EH (cell line): ENCODE results near the gene FRA10AC1.
"Not testable (repeated sequence)": the region's sequence is repeated elsewhere in the genome, so short reads cannot be mapped to it uniquely, and the experiment has no call there.

Experiments used
- DNase-seq: peaks from one replicate; pipeline ENCODE4 v3.0.0-alpha.2; 2015; ENCODE audit warnings: low read depth

FRA10AC1 gene

DNA sequence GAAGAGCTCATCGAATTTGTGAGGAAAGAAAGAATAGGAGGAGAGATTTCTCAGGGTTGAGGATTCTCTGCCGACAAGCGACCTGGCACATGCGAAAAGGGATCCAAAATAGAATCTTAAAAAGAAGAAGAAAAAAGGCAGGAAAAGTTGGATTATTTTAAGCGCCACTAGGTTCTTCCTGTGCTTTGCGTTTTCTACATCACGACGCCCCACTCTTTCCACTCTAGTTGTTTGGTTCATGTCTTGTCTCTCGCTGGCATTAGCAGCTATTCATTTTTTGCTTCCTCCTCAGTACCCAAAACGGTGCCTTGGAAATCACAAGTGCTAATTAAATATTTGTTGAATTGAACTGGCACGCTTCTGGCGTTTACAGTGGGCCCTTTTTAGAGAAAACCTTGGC is 674 bp upstream of the FRA10AC1 start:
- no peak for DNase-seq

DNA sequence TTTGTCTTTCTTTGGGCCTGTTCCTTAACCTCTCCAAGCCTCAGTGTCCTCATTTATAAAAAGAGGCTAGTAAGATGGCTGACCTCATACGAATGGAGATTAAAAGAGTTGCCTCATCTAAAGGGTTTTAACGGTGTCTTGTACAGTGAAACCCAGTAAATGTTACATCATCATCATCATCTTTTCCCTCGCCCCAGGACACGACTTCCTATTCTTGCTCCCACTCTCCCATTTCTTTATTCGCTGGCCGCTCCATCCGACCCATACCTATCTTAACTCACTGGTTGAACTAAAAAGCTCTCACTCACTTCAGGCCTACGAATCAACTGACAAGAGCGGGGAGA is 554 bp downstream of the FRA10AC1 start:
- peak; percentile 63 for DNase-seq

DNA sequence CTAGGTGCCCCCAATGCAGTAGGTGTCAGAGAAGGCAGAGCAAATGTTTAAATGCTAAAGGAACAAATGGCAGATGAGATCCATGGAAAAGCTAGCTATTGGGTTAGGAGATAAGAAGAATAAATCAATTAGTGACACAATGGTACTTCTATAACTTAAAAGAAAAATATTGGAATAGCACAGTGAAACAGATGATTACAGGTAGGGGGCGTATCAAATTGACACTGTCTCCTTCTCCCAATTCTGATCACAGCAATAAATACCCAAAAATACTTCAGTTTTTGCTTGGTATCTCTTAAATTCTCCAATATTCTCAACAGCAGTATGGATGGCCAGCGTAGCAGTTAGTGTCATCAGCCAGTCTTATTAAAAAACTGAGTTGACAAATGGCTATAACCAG is 5.2 kb downstream of the FRA10AC1 start:
- no peak for DNase-seq

DNA sequence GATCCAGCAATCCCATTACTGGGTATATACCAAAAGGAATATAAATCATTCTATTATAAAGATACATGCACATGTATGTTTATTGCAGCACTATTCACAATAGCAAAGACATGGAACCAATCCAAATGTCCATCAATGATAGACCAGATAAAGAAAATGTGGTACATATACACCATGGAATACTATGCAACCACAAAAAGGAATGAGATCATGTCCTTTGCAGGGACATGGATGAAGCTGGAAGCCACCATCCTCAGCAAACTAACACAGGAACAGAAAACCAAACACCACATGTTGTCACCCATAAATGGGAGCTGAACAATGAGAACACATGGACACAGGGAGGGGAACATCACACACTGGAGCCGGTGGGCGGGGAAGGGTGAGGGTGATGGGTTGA is 5.8 kb downstream of the FRA10AC1 start:
- not testable (repeated sequence) for DNase-seq

DNA sequence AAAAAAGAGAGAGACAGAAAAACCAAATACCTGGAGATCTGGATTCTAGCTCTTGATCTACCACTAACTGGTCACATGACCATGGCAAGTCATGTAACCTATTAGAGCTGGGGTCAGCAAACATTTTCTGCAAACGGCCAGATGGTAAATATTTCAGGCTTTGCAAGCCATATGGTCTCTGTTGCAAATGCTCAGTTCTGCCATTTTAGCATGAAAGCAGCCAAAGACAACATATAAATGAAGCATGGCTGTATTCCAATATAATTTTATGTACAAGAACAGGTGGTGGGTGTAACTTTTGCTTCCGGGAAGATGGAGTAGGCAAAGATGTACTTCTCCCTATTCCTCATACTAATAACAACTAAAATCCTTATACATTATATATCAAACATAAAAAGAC is 6.7 kb downstream of the FRA10AC1 start:
- DNase-seq, result no peak

DNA sequence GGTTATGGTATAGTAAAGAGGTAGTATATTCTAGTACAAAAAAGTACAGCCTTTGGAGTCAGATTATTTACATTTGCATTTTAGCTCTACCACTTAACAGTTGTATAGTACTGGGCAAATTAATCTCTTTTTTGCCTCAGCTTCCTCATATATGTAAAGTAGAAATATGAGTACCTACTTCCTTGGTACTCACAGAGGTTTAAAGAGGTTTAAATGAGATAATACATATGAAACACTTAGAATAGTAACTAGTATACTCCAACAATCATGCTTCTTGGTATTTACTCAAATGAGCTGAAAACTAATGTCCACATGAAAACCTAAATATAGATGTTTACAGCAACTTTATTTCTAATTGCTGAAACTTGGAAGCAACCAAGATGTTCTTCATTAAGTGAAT is 14.7 kb downstream of the FRA10AC1 start:
- no peak for DNase-seq

DNA sequence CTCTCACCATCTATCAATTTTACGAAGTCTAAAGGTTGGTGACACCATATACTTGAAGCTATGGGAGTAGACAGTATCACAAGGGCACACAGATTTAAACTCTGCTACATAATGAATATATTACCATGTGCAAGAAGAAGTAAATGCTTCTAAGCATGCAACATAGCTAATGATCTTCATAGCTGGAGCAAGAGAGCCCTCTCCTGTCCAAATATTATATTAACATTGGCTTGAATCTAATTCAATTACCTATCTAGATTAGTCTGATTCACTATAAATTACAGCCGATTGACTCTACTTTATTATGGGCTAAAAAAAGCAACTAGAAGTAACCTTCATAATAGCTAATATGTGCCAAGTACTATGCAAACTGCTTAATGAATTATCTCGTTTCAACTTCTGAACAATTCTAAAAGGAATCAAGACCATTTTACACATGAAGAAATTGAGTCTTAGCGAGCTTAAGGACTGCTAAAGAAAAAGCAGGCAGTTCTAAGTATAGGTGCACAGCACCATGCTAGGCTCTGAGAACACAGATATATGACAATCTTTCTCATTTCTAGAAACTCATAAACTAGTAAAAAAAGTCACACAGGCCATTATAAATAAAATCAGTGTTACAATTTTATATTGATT is 21.9 kb downstream of the FRA10AC1 start:
- DNase-seq, result peak; percentile 56

DNA sequence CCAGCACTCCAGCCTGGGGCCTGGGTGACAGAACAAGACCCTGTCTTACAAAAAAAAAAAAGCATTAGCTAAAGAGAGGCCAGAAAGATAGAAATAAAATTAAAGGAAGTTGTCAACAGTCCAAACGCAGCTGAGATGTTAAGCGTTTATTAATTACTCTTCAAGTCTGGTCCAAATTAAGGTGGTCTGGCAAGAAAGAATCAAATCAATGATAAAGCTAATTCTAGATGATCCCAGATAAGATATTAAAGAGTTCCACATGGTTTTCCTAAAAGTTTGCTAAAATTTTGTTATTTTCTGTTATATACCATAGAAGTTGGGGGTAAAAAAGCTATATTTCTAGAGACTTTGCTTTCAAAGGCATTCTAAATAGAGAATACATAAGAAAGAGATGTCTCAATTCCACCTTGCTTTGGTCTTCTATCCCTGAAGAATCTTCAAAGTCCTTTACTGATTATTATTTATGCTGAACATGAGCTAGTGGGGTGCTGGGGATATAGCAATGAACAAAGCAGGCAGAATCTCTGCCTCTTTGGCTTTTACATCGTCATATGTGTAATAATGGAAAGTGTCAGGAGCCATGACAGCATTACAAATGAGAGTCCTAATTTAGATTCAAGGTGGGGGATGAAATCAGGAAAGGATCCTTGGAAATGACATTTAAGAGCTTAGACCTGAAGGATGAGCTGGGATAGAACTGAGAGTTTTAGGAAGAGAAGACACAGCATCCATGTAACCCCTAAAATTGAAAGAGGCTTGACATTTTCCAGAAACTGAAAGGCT is 23.4 kb downstream of the FRA10AC1 start:
- DNase-seq, result no peak

DNA sequence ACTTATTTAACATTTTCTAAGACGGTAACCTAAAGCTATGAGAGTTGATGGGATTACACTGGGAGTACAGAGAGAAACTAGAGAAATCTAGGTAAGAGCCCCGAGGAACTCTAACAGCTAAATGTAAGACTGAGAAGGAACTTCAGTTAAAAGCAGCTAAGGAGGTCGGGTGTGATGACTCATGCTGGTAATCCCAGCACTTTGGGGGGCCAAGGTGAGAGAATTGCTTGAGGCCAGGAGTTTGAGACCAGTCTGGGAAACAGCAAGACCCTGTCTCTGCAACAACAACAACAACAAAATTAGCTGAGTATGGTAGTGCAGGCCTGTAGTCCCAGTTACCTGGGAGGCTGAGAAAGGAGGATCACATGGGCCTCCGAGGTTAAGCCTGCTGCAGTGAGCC is 24.0 kb downstream of the FRA10AC1 start:
- no peak for DNase-seq

DNA sequence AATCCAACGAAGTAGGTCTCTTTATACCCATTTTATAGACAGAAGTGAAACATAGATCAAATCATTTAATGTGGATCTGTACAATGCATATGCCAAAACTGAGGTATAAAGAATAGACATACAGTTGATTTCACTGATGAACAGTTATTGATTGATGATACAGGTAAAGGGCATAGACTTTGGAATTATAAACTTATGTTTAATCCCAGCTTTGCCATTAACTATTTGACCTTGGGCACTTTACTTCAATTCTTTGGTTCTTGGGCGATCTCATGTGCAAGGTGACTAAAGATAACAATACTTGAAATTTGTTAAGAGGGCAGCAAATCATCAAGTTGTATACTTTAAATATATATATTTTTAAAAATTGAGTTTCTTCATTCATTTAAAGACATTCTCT is 28.6 kb downstream of the FRA10AC1 start:
- DNase-seq, result no peak

DNA sequence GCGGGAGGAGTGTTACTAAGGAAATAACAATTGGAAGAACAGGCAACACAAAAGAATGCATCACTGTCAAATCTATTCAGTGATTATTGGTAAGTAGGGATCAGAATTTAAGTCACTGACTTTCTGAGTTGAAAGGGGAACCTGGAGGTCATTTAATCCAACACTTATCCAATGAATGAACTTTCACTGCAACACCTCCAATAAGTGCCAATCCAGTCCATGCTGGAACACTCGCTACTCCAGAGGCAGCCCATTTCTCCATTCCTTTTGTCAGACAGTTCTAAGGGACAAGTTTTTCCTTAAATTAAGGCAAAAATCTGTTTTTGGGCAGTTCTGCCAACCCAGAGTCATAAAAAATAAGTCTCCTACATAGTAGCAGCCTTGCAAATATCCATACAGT is 29.5 kb downstream of the FRA10AC1 start:
- DNase-seq, result no peak

DNA sequence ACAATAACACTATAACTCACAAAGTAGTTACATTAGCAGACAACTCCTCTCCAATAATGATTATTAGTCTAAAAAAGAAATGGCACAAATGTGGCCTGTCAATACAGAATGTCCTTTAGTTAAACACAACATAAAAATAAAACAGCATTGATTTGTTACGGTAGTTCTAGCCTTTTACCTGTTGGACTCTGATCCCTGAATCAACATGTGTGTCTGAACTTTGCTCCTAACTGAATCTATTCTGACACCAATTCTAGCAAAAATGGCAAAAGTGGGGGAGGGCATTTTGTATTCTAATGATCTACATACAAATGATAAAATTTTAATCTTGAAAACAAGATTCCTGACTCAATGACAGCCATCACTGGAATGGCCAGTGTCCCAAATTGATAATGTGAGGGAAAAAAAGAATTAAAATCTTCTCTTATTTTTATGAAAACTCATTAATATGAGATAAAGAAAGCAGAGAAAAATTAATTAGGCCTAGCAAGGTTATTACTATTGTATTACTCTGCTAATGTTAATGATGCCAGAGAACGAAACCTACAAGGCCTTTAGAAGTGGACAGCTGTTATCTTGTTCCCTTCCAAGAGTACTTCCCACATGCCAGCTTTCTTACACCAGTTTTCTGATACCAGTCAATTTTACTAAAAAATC is 30.2 kb downstream of the FRA10AC1 start:
- no peak for DNase-seq

DNA sequence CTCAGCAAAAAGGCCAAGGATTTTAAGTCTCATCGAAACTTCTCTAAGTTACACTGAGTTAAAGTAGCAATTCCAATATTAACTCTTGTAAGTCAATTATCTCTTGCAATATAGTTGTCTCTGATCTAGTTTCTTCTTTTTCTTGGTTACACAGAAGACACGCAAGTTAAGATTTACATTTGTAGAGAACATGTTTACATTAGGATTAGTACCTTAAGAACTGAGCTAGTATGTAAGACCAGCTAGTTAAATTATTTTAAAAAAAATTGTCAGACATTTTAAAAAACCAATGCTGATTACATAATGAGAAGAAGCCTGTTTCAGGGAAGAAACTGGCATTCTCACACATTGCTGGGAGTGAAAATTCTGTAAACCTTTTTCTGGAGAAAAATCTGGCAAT is 31.4 kb downstream of the FRA10AC1 start:
- no peak for DNase-seq

DNA sequence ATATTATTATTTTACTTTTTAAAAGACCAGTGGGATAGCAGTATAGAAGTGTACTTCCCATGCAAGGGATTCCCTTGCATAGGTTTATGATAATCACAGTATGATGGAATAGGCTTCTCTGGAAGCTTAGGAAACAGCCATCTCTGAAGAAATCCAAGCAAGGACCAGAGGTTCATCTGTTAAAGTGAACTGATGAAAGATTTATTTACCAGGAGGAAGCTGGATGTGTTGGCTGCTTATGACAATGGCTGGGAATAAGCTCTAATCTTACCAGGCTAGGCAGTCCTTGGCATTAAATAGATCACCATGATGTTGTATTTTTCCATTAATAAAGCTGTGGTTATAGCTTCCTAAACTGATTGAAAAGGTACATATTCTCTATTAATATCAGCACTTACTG is 32.0 kb downstream of the FRA10AC1 start:
- no peak for DNase-seq

DNA sequence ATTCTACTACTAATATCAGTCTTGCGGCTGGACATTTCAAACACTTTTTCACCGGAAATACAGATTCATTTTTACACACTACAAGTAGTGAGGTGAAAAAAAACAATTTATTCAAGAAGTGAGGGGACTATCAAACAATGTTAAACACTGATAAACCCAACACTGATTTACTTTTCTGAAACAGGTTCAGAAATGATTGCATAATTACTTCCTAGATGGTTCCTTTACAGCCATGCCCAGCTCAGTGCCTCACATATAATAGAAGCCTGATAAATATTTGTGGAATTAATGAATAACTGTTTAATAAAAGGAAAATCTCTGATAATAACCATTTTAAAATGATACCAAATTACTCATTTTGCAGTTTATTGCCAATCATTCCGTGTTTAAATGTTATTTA is 34.6 kb downstream of the FRA10AC1 start:
- no peak for DNase-seq

DNA sequence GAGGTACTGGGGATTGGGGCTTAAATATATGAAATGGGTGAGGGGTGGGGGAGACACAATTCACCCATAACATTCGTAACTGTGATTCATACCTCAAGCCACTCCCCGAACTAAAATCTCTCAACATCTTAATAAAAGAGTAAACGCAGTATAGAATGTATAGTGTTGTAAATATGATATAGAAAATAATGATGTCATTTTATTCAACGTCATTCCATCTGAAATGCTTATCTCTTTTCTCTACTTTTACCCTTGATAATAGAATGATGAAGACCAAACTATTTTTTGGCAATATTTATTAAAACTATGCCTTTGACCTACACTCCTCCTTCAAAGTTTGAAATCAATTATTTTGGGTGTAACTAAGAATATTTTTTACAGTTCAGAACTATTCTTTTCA is 36.4 kb downstream of the FRA10AC1 start:
- no peak for DNase-seq

DNA sequence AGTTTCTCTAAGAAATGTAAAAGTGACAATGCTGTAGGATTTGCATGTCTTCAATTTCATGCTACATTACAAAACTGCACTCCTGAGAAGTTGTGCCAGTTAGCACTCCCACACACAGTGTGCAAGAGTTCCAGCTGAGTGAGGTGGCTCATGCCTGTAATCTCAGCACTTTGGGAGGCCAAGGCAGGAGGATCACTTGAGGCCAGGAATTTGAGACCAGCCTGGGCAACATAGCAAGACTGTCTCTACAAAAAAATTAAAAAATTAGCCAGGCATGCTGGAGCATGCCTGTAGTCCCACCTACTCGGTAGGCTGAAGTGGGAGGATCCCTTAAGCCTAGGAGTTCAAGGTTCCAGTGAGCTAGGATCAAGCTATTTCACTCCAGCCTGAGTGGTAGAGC is 44.6 kb downstream of the FRA10AC1 start:
- DNase-seq, result no peak

DNA sequence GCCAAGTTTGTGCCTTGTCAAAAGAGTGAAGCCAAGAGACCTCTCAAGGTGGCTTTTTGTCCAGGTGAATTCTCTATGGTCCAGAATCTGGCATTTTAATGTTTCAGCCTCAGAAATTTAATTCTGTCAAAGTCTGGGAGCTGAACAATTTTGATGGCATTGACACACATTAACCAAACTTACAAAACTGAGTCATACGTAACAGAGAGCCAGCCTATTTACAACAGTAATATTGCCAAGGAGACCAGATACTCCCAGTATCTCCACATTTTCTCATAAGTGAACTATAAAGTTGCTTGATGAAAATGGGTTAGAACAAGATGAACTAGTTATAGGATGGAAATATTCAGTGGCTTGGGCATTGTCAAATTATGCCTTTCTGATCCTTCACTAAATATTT is 46.2 kb downstream of the FRA10AC1 start:
- DNase-seq, result no peak

DNA sequence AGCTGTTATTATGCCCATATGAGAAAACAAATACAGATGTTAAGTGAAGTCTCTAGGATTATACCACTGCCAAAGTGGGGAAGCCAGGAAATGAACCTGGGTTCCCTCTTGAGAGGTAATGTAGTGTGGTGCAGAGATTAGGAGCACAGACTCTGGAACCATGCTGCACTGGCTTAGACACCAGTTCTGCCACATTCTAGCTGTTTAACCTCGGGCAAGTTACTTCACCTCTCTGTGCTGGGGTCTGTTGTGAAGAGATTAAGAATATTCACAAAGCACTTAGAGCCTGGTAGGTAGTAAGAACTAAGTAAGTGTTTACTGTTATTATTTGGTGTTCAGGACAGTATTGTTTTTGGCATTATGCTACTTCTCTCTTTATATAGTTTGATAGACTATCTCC is 48.2 kb downstream of the FRA10AC1 start:
- no peak for DNase-seq

DNA sequence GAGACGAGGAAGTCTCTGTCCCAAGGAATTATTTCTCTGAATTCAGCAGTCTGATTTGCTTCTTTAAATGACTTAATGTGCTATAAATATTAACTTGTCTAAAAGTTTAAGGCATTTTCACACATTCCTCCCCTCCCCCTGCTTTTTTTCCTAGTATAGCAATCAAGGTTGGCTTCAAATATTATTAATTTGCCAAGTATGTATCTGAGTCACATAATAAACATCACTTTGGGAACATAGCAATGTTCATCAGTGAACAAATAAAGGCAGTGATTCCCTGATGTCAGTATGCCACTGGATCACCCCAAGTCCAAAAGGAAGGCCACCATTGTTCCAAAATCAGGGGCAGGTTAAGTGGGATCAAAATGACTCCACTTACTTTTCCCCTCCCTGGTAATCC is 49.5 kb downstream of the FRA10AC1 start:
- peak; percentile 60 for DNase-seq

DNA sequence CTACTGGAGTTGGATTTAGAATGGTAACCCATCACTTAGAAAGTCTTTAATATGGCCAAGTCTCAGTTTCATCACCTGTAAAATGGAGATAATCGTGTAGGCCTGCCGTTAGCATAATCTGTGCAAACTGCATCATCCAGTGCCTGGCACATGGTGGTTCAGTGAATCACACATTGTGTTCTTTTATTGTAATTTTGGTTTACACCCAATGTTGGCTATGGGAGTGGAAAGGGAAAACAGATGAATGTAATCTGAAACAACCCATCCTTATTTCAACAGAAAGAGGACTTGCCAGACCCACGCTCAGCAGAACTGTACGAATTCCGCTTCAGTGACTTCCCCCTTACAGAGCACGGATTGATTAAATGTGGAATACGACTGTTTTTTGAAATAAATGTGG is 62.6 kb downstream of the FRA10AC1 start:
- no peak for DNase-seq

DNA sequence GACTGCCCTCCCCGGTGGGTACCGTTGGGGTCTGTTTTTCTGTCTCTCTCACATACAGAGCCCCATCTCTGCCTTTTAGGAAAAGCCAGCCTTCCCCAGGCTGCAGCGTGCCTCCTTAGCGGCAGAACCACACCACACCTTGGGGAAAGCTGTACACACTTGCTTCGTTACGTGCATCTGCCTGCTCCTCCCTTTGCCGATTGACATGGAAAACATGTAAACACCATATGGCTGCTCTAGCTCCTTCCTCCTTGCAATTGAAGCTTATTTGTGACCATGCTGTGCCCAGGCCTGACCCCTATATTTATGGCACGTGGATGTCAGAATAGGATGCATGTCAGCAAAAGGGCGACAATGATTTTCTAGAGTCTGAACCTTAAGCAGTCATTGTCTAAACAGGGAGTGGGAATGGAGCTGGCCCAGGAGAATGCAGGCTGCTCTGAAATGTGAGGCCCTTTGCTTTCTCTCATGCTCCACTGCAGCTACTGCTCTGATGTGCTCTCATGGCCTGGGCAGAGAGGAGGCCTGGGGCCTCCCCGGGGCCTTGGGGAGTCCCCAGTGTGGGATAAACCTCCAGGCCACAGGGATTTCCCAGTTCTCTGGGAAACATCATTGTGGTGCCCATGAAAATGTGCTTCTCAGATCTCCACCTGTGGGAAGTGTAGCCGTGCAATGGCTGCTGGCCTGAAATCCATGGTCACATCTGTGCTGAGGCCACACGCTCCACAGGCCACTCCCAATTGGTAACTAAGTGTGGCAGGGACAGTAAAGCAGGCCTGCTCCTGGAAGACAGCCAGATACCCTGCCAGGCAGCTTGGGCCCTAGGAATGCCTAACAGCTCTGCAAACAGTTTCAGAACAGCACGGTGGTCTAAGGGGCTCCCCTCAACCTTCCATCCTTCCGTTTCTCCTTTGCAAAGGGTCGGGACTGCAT is 71.5 kb downstream of the FRA10AC1 start:
- DNase-seq, result no peak
